Heart left ventricle (tissue), 16 donors: ENCODE measurements around the gene ST7. TPM values are rescaled to one million over a fixed set of nuclear protein-coding genes. Genes with fewer than 3 reads are reported as not detected.

Experiments
- ATAC-seq, 4 donors: fragments of 200-7000 bp; cut with Tn5 transposase; one replicate each; pipeline ENCODE4 v1.9.1; 2020 to 2022; ENCODE audit warnings: moderate library complexity in 4 of 4, mild to moderate bottlenecking in 3 of 4, moderate number of reproducible peaks in 1 of 4
- DNase-seq, 5 donors: peaks; one replicate each; pipeline ENCODE4 v3.0.0-alpha.2; 2020
- H3K27ac ChIP-seq, 12 donors: fragments of 200-600 bp; sonication (generic) in 4 of 12; one replicate each; pipeline versions ENCODE4 v1.5.0 to v1.8.0; 2016 to 2022; ENCODE audit warnings: mild to moderate bottlenecking in 2 of 12
- H3K27me3 ChIP-seq, 9 donors: fragments of 200-600 bp; sonication (generic) in 2 of 9; one replicate each; pipeline versions ENCODE4 v1.5.1 to v1.8.0; 2016 to 2022; ENCODE audit warnings: mild to moderate bottlenecking in 3 of 9
- H3K36me3 ChIP-seq, 9 donors: fragments of 200-600 bp; sonication (generic) in 2 of 9; one replicate each; pipeline versions ENCODE4 v1.5.0 to v1.8.0; 2018 to 2022; ENCODE audit warnings: mild to moderate bottlenecking in 2 of 9
- H3K4me1 ChIP-seq, 12 donors: fragments of 200-600 bp; sonication (generic) in 4 of 12; one replicate each; pipeline versions ENCODE4 v1.5.0 to v1.8.0; 2016 to 2022; ENCODE audit warnings: mild to moderate bottlenecking in 3 of 12
- H3K4me3 ChIP-seq, 12 donors: fragments of 200-600 bp; sonication (generic) in 4 of 12; one replicate each; pipeline versions ENCODE4 v1.5.0 to v1.8.0; 2017 to 2022; ENCODE audit warnings: mild to moderate bottlenecking in 9 of 12, moderate library complexity in 4 of 12
- H3K9me3 ChIP-seq, 12 donors: fragments of 200-600 bp; sonication (generic) in 4 of 12; one replicate each; pipeline versions ENCODE4 v1.5.0 to v1.8.0; 2016 to 2022; ENCODE audit warnings: mild to moderate bottlenecking in 1 of 12
- POLR2A ChIP-seq, 2 donors: fragments of 450-650 bp; IDR thresholded peaks; one replicate each; pipeline ENCODE4 v1.6.1; 2017; ENCODE audit warnings: antibody characterized with exemption in 2 of 2, mild to moderate bottlenecking in 2 of 2, moderate library complexity in 2 of 2
- WGBS, 4 donors: extraction: QIAGEN DNeasy Blood & Tissue Kit in 2 of 4; methylation state at CpG; one replicate each; pipeline versions ENCODE4 v1.1.5 to v1.1.7; 2013 to 2018; 5-methylcytosine and 5-hydroxymethylcytosine counted together
- intact Hi-C, 10 donors: fragments of 100-400 bp; cut with DNase I; formaldehyde crosslinking; loops; one replicate each; pipeline versions ENCODE4 v1.11.1 to v1.14.2; 2022
- polyA plus RNA-seq, 2 donors: library from polyadenylated mRNA; stranded (reverse); fragments of 200-250 nt; gene quantifications; one replicate each; pipeline ENCODE4 v1.2.3, GENCODE V29; 2013
- total RNA-seq, 9 donors: library from RNA; depleted of rRNA in 2 of 9; stranded (reverse); fragments of >200 nt in 2 of 9; fragmentation: NEBNext Ultra II Directional in 3 of 9; extraction: Animal tissue kit (Norgen Biotek cat#: 25700) in 3 of 9; gene quantifications; one replicate each; pipeline versions ENCODE4 v1.1.0 to v1.2.4, GENCODE V29; 2016 to 2023
- TF ChIP-seq, protein P1 (sequence below), 12 donors: fragments of 200-600 bp; sonication (generic) in 4 of 12; IDR thresholded peaks; one replicate each; pipeline versions ENCODE4 v1.5.0 to v1.8.0; 2018 to 2022; ENCODE audit warnings: antibody characterized with exemption in 12 of 12, mild to moderate bottlenecking in 5 of 12
- donor health status: ischemic (EF 13 %, LVEDD 7.1; RV severe dilation, severe dysfunction).
- donor health status: healthy with polysubstance abuse.
- donor health status: DM: no; HTN: yes; CAD: no.
- donor health status: DM: no; HTN: no; CAD: no.
- donor health status: ischemic (EF 25% LVEDD 6.9; RV normal size, moderate dysfunction).
- donor health status: ischemic (EF 25% LVEDD 5.7; RV mildly dilated, moderate dysfunction).
- donor health status: healthy.
- donor health status: DM: yes; HTN: yes; CAD: no.
- donor health status: ischemic (EF 35%, LVEDD 5.7; RV mildly dilated, moderate dysfunction).
- donor health status: nonischemic (EF 11% LVEDD 7.7; RV severe dilation, severe dysfunction).
- donor health status: DM: yes; HTN: yes; CAD: no.
- donor health status: PGD.
- donor health status: ischemic (EF 29% LVEDD 5.4; RV normal size, mild dysfunction).
- donor health status: nonischemic (EF 23%, LVEDD 6.1; RV moderate dilation, normal function).

Gene ST7
- total and polyA plus RNA-seq, 11 donors = 16.0 to 41.3 (median 25.5) TPM

DNA sequence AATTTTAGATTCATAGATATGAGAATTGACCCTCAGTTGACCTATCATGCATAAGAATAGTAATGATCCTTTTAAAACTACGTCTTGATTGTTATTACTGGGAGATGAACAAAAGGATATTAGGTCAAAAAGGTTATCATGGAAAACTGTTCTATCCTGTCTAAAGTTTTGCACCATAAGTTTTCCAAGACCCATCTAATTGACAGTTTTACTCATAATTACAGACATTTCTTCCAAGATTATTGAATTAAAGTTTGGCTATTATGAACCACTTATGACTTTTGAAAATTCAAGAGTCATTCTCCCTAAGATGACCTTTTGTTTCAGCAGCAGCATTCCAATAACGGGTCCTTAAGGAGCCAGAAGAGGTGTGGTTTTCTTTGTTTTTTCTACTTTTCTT is 225.3 kb downstream of the ST7 start:
- intact Hi-C loops = no loop called here
- Histone ChIP-seq H3K27ac (no peak overlapping the region), H3K9me3 (no peaks in the 10 kb centered on the region), H3K4me1 (no peaks in the 10 kb centered on the region), H3K27me3 (no peaks in the 10 kb centered on the region), H3K4me3 (no peak overlapping the region), H3K36me3 (peaks cover 0 to 31% (median 0%) of the 10 kb centered on the region in 9 donors)
- DNase-seq (no peak), ATAC-seq (no peak)
- 56 to 73% (median 64%) methylated on average over 2 of the region's 2 CpGs for WGBS, 4 donors
- TF ChIP-seq POLR2A (IDR thresholded peaks at IDR 0.05) = no peak
- TF ChIP-seq, protein P1, sequence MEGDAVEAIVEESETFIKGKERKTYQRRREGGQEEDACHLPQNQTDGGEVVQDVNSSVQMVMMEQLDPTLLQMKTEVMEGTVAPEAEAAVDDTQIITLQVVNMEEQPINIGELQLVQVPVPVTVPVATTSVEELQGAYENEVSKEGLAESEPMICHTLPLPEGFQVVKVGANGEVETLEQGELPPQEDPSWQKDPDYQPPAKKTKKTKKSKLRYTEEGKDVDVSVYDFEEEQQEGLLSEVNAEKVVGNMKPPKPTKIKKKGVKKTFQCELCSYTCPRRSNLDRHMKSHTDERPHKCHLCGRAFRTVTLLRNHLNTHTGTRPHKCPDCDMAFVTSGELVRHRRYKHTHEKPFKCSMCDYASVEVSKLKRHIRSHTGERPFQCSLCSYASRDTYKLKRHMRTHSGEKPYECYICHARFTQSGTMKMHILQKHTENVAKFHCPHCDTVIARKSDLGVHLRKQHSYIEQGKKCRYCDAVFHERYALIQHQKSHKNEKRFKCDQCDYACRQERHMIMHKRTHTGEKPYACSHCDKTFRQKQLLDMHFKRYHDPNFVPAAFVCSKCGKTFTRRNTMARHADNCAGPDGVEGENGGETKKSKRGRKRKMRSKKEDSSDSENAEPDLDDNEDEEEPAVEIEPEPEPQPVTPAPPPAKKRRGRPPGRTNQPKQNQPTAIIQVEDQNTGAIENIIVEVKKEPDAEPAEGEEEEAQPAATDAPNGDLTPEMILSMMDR (IDR thresholded peaks at IDR 0.05) = no peak

DNA sequence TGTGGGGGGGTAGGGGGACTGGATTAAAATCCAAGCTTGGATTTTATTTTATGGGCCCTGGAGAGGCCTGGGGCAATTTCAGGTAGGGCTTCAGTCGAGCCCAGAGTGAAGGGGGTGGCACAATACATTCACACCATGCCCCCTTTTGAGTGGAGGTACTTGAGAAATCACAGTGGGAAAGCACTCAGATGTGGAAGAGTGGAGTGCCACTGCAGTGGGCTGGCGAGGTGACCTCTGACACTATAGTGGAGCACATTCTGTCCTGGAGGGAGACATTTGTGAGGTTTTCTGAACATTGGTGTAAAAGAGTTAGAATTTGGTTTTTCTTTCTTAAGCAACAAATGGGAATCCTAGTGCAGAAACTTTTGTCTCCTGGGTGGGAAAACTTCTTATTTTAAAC is 226.4 kb downstream of the ST7 start:
- DNase-seq (no peak), ATAC-seq (no peak)
- WGBS, 4 donors = 69 to 82% (median 77%) methylated on average over 2 of the region's 2 CpGs
- Histone ChIP-seq H3K27ac (no peak overlapping the region), H3K9me3 (no peaks in the 10 kb centered on the region), H3K4me3 (no peak overlapping the region), H3K27me3 (no peaks in the 10 kb centered on the region), H3K4me1 (no peaks in the 10 kb centered on the region), H3K36me3 (peaks cover 0 to 24% (median 0%) of the 10 kb centered on the region in 9 donors)
- intact Hi-C loops = no loop called here
- no peak for TF ChIP-seq POLR2A (IDR thresholded peaks at IDR 0.05)
- TF ChIP-seq, protein P1 (IDR thresholded peaks at IDR 0.05) = no peak

DNA sequence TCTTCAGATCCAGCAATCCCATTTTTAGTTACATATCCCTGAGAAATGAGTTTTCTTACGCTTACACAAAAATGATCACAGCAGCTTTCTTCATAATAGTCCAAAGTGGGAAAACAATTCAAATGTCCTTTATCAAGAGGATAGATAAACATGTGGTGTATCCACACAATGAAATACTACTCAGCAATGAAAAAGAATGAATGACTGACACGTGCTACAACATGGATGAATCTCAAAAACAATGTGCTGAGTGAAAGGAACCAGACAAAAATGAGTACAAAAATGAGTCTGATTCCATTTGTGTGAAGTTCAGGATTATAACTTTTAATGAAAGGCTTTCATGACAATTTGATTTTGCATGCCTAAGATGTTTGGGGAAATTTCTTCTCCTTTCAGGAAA is 230.4 kb downstream of the ST7 start:
- no peaks in the 10 kb centered on the region for H3K27me3 ChIP-seq
- WGBS, 4 donors = 94 to 98% (median 96%) methylated on average over 2 of the region's 2 CpGs
- peaks cover 0 to 5% (median 0%) of the 10 kb centered on the region in 9 donors for H3K36me3 ChIP-seq
- H3K27ac ChIP-seq = no peak overlapping the region
- no peak overlapping the region for H3K4me3 ChIP-seq
- TF ChIP-seq, protein P1 (IDR thresholded peaks at IDR 0.05) = no peak
- no peak for TF ChIP-seq POLR2A (IDR thresholded peaks at IDR 0.05)
- ATAC-seq (no peak), DNase-seq (no peak)
- H3K4me1 ChIP-seq = peaks cover 0 to 3% (median 0%) of the 10 kb centered on the region in 12 donors
- intact Hi-C loops = no loop called here
- H3K9me3 ChIP-seq = no peaks in the 10 kb centered on the region

DNA sequence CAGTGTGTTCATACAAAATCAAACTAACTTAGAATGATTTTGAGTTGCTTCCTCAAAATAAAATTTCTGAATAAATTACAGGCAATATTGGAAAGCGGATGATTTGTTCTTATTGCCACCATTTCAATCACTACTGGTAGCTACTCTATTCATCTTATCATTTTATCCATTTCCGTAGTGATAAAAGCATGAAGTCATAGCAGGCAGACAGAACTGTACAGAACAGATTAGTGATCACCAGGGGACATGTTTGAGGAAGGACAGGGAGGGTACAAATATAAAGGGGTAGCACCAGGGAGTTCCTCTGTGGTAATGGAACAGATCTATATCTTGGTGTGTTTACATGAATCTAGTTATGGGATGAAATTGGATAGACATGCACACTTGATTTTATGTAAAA is 231.1 kb downstream of the ST7 start:
- 84 to 92% (median 85%) methylated on average over 2 of the region's 2 CpGs for WGBS, 4 donors
- TF ChIP-seq, protein P1 (IDR thresholded peaks at IDR 0.05) = no peak
- no peak for TF ChIP-seq POLR2A (IDR thresholded peaks at IDR 0.05)

More for the DNA sequence above, 231.1 kb downstream of the ST7 start:
- peaks cover 0 to 3% (median 0%) of the 10 kb centered on the region in 12 donors for H3K4me1 ChIP-seq
- peaks cover 0 to 5% (median 0%) of the 10 kb centered on the region in 9 donors for H3K36me3 ChIP-seq
- H3K27ac ChIP-seq = no peak overlapping the region
- no peaks in the 10 kb centered on the region for H3K9me3 ChIP-seq
- DNase-seq = no peak
- no peaks in the 10 kb centered on the region for H3K27me3 ChIP-seq
- ATAC-seq = peak in 2 of 4 donors; percentile 39 to 46
- intact Hi-C loops = no loop called here
- H3K4me3 ChIP-seq = no peak overlapping the region
